ENCODE results near the gene KLHL13. TPM values are rescaled to one million over a fixed set of nuclear protein-coding genes. Genes with fewer than 3 reads are reported as not detected.

KLHL13 gene
- total RNA-seq, 1 experiment from 2014 or later: 4.2 TPM

DNA sequence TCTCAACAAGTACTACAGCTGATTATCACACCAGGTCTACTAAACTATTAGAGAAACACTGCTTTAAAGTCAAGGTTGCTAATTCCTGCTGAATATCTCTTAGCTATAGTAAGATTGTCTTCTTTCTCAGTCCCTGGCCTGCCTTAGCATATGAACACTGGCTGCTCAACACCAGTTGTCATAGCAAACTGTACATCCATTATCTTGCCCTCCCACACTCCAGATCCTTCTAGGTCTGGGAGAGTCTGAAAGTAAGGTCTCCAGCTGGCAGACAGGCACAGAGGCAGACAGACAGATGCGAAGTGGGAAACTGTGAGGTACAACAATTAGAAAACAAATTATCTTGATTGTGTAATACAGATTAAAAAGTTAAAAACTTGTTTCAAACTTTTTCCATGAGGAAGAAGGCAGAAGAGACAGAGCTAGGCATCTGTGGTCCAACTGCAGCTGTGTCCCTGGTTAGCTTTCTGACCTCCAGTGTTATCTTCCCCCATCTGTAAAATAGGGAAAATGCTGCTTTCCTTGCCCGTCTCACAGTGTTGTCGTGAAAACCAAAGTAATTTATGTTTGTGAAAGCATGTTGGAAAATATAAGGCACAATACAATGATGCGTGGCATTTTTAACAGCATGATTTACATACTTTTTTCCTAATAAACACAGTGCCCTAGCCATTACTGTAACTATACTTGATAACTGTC is 133.8 kb downstream of the KLHL13 start:
- Histone ChIP-seq H3K9me2 (ENCODE audit: insufficient read depth) (no peaks in the 10 kb centered on the region), H3K9me3 (ENCODE audit: control insufficient read depth in 1 of 2, insufficient read depth in 1 of 2, low read depth in 1 of 2, low read length in 2 of 2) (no peaks in the 10 kb centered on the region), H3K27ac (ENCODE audit: low read depth, low read length) (no peak overlapping the region), H3K4me1 (ENCODE audit: control insufficient read depth in 1 of 2, insufficient read depth in 2 of 2, low read length in 2 of 2) (no peaks in the 10 kb centered on the region), H3K27me3 (ENCODE audit: insufficient read depth, low read length) (no peaks in the 10 kb centered on the region), H3K79me2 (ENCODE audit: insufficient read depth, low read length) (no peaks in the 10 kb centered on the region), H3K36me3 (ENCODE audit: control insufficient read depth in 1 of 2, insufficient read depth in 2 of 2, low read length in 2 of 2) (no peaks in the 10 kb centered on the region), H3K4me3 (replicated peaks in 1 of 2; ENCODE audit: low read depth in 1 of 2, low read length in 2 of 2) (no peak overlapping the region), H4K20me1 (ENCODE audit: insufficient read depth) (no peaks in the 10 kb centered on the region), H2AFZ (ENCODE audit: low read depth, low read length, poor library complexity, severe bottlenecking) (no peak overlapping the region), H3K9ac (ENCODE audit: low read length) (no peak overlapping the region), H3K4me2 (ENCODE audit: low read length) (no peak overlapping the region)
- intact Hi-C loops (cut with micrococcal nuclease): no loop called here
- TF ChIP-seq, protein P1, sequence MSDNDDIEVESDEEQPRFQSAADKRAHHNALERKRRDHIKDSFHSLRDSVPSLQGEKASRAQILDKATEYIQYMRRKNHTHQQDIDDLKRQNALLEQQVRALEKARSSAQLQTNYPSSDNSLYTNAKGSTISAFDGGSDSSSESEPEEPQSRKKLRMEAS (IDR thresholded peaks at IDR 0.05): no peak
- TF ChIP-seq JUND (IDR thresholded peaks at IDR 0.05): no peak
- no peak for TF ChIP-seq ELF1 (IDR thresholded peaks at IDR 0.05; ENCODE audit: borderline replicate concordance, low read depth)
- TF ChIP-seq TCF7L2 (IDR thresholded peaks at IDR 0.05; ENCODE audit: borderline replicate concordance, extremely low read depth, insufficient read depth, insufficient read length): no peak
- TF ChIP-seq SIN3A (IDR thresholded peaks at IDR 0.05; ENCODE audit: low read depth): no peak
- no peak for TF ChIP-seq POLR2A (IDR thresholded peaks at IDR 0.05; ENCODE audit: borderline replicate concordance, extremely low read depth, insufficient read depth, insufficient read length)
- TF ChIP-seq YY1 (IDR thresholded peaks at IDR 0.05; ENCODE audit: extremely low read depth, insufficient replicate concordance, low read depth, low read length): no peak
- TF ChIP-seq CEBPB (IDR thresholded peaks at IDR 0.05; ENCODE audit: low read depth): no peak
- TF ChIP-seq FOSL1 (IDR thresholded peaks at IDR 0.05; ENCODE audit: low read depth): no peak
- no peak for TF ChIP-seq EGR1 (IDR thresholded peaks at IDR 0.05; ENCODE audit: low read depth)
- no peak for TF ChIP-seq SRF (IDR thresholded peaks at IDR 0.05; ENCODE audit: low read depth)
- TF ChIP-seq POLR2AphosphoS5 (IDR thresholded peaks at IDR 0.05; ENCODE audit: low read depth, low read length): no peak
- no peak for TF ChIP-seq EZH2 (IDR thresholded peaks at IDR 0.05)
- TF ChIP-seq, protein P2, sequence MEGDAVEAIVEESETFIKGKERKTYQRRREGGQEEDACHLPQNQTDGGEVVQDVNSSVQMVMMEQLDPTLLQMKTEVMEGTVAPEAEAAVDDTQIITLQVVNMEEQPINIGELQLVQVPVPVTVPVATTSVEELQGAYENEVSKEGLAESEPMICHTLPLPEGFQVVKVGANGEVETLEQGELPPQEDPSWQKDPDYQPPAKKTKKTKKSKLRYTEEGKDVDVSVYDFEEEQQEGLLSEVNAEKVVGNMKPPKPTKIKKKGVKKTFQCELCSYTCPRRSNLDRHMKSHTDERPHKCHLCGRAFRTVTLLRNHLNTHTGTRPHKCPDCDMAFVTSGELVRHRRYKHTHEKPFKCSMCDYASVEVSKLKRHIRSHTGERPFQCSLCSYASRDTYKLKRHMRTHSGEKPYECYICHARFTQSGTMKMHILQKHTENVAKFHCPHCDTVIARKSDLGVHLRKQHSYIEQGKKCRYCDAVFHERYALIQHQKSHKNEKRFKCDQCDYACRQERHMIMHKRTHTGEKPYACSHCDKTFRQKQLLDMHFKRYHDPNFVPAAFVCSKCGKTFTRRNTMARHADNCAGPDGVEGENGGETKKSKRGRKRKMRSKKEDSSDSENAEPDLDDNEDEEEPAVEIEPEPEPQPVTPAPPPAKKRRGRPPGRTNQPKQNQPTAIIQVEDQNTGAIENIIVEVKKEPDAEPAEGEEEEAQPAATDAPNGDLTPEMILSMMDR (IDR thresholded peaks at IDR 0.05 in 2 of 3, conservative IDR thresholded peaks at IDR 0.05 in 1 of 3; ENCODE audit: borderline replicate concordance in 1 of 3, insufficient read depth in 1 of 3, low read depth in 2 of 3, low read length in 2 of 3): no peak
- no peak for TF ChIP-seq RAD21 (IDR thresholded peaks at IDR 0.05; ENCODE audit: low read depth)
- no peak for TF ChIP-seq EZH2phosphoT487 (IDR thresholded peaks at IDR 0.05; ENCODE audit: borderline replicate concordance)
- no peak for TF ChIP-seq ZNF274 (IDR thresholded peaks at IDR 0.05; ENCODE audit: low read depth, low read length)
- TF ChIP-seq SP1 (IDR thresholded peaks at IDR 0.05; ENCODE audit: low read depth): no peak
- CTCF ChIA-PET: no interaction called here
- no peak for ATAC-seq
- RAD21 ChIA-PET (ENCODE audit: low non-redundant PET in 1 of 2, low total read pairs in 2 of 2, uncharacterized antibody in 2 of 2, unreplicated experiment in 2 of 2): no interaction called here
- BruUV-seq (replicated peaks): no TSS peak
- no peak for DNase-seq (ENCODE audit: low read depth, low spot score)
- POLR2A ChIA-PET: no interaction called here

Measured in HCT116 (cell line).